NAMALWA (cell line): ENCODE measurements around the gene C5orf46.
A peak's percentile ranks its signal among the peaks of the same experiment; 100 is the strongest.

ENCODE experiments used
- DNase-seq: peaks from one replicate; pipeline ENCODE4 v3.0.0-alpha.2; 2015; ENCODE audit warnings: low spot score

The C5orf46 gene

DNA sequence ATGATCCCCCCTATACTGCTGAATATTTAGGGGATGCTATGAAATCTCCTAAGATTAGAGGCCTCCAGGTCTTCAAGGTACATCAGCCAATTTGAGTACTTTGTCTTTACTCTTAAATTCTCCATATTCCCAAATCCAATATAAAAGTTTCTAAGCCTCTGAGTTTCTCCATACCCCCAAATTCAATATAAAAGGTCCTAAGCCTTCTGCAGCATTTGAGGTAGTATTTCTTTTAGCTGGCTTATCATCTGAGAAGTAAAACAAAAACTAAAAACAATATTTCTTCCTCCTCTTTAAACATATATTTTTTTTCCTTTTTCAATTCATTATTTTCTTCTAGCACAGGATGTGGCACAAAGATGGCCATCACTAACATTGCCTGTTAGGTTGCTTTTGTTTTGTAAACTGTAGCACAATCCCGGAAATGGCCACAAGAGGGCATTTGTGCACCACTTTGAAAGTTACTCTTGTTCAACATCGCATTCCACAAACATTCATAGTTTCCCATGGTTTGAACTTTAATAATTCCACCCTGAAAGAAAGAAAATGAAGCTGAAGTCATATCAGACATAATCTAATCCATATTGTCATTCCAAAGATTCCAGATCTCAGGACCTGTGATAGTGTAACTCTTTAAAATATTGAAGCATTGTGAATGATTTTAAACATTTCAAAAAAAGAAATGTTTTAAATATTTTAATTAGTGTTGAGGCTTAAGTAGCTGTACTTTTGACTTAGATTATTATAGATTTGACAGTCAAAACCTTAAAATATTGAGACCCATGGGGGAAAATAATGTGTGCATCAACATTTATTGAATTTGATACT is 48.8 kb downstream of the C5orf46 start:
- DNase-seq = peak; percentile 61

DNA sequence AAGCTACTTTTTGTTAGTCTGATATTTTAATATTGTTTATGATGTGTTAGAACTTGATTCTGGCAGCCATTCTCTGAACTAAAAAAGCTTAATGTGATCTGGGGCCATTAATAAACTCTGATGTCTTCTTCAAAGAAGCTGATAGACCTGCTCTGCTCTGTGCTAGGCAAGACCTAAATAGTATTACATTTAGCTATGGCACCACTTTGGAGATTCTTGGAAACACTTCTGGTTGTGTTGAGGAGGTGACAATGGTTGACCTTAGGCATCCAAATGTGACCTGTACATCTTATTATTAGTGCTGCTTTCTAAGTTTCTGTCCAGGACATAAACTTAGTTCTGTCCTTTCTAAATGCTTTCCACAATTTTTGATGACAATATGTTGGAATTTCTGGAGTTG is 49.5 kb downstream of the C5orf46 start:
- no peak for DNase-seq

DNA sequence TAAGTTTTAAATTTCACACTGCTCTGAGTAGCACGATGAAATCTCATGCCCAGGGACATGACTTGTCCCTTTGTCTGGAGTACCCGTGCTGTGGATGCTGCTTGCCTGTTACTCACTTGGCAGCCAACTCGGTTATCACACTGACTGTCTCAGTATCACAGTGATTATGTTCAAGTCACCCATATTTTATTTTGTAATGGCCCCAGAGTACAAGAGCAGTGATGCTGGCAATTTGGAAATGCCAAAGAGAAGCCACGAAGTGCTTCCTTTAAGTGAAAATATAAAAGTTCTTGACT is 50.6 kb downstream of the C5orf46 start:
- DNase-seq = no peak

DNA sequence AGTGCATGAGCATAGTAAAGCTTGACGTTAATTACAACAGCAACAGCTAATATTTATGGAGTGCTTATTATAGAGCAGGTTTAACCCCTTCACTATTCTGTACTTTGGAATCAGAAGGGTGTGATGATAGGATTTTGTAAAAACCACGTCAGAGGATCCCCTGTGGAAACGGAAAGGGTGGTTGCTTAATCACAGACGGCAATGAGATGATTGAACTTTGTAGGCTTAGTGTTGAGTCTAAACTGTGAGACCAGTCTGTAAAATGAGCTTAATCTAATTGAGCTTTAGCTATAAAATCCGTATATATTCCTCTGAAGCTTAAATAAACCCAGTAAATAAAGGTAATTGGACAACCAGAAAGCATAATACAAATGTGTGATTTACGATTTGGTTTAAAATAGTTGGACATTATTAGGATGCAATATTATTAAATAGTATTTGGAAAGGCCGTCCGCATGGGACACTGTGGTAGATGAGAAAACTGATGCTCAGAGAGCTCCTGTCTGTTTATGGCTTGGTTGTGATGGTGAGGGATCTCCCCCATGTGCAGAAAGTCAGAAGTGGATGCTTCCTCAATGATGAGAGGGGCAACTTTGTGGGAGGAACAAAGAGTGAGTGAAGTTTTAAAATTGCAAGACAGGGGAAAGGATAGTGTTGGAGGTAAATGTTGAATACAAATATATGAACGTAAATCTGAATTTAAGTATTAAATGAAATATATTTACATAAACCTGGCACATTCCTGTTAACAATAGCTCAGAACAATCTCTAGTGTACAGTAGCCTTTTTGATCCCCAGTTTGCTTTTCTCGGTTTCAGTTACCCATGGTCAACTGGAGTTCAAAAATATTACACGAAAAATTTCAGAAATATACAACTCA is 51.2 kb downstream of the C5orf46 start:
- no peak for DNase-seq

DNA sequence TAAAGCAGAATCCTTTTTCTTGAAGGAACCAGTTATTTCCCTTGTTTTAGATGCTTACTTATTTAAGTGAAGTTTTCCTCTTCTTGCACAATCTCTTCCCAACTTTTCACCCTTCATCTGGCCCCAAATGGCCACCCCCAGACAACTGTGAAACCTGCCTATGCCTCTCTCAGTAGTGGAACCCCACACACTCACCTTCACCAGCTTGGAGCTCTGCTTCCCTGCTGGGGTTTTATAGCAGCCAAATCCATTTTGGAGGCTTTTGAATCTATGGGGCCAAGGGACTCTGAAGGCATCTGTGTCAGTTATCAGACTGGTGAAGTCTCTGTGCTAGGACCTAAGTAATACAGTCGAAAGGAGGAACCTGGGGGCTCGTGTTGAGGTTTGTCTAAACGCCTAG is 52.0 kb downstream of the C5orf46 start:
- DNase-seq = no peak

DNA sequence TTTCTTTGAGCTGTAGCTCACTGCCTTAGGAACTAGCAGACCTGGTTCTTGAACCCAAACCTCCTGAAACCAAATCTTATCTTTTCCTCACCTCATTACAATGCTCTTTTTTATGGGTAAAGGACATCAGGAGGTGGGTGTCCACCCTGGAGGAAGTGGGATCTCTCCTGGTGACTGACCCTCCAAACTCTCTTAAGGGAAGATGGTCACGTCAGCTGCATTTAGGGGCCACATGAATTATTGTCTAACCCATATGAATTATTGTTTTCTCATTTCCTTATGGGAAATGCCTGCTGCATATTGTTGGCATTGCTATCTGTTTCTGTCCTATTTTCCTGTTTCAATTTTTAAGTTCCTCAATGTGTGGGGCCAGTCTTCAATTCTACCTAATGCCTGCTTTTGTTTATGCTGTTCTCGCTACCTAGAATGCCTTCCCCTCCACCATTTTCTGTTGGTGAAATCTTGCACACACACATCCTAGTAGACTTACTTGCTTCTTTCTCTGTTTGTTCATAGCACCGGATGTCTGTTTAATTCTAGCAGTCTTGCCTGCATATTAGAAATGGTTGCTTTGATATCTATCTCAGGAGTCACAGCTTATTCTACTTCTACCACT is 52.9 kb downstream of the C5orf46 start:
- DNase-seq = no peak

DNA sequence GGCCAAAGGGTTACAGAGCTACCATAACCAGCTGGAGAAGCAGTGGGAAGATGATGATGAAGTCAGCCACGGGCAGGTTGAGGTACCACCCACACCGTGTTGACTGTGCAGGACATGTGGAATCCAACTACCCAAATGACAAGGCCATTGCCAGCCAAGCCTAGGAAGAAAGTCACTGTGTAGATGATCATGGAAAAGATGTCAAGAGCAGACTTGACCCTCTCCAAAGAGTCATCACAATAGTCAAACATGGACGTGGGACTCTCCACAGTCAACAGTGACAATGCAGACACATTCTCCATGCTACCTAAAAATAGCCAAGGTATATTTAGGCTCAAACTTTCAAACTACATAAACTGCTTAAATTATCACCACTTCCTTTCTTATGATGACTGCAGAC is 54.0 kb downstream of the C5orf46 start:
- DNase-seq = no peak

DNA sequence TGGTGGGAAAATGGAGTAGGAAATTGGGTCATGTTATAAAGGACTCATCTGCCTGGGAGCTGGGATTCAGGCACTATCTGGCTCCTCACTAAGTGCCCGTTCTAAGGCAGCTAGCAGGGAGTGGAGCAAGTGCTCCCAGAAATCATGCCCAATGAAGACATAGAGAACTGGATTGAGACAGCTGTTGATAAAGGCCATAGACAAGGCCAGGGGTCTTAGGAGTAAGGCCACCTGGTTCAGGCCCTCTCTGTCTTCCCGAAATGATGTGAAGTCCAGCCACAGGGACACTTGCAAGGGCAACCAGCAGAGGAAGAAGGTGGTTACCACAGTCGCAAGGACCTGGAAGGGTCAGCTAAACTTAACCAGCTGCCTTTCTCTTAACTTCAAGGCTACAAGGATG is 54.8 kb downstream of the C5orf46 start:
- no peak for DNase-seq

DNA sequence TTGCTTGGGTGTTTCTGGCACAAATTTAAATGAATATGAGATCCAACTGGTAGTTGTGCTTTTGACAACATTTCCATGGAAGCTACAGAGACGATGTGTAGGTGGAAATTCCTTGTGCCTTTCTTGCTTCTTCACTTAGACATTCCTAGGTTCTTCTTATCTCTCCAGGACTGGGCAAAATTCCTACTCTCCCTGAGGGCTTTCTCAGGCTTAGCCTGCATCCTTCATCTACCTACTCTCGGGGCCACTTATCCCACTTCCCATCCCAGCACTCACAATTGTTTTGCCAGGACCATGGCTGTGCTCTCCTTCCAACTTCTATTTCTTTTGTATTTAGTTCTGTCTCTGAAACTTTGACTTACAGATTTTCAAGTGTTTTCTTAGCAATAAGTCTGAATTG is 57.1 kb downstream of the C5orf46 start:
- no peak for DNase-seq

DNA sequence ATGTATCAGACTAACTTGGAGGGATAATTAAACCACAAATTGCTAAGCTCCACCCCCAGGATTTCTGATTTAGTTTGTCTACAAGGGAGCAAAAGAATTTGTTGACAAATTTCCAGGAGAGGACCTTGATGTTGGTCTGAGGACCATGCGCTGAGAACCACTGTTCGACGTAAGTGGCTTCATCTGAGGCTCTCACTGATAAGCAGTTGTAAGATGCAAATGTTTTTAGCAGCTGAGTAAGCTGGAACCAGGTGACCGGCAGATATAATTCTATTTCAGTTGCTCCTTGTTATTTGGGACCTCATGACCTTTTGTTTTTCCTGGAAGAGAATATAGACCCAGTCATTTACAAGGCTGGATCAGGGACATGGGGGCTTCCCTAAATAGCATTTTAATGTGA is 60.7 kb downstream of the C5orf46 start:
- no peak for DNase-seq

DNA sequence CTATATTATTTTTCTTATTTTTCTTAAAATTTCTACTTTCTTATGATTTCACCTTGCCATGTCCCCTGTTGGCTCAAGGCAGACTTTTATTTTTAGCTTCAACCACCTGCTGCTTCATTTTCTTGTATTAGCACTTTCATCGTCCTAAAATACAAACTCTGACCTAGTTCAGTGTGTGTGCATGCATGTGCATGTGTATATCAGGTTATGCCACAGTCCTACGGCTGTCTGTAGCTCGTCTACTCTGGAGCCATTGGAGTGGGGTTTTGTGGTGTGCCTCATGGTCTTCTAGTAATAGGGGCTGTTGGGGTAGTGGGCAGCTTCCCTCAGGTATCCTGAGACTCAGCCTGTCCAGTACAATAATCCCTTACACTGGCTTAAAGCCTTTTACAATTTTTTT is 61.5 kb downstream of the C5orf46 start:
- no peak for DNase-seq

DNA sequence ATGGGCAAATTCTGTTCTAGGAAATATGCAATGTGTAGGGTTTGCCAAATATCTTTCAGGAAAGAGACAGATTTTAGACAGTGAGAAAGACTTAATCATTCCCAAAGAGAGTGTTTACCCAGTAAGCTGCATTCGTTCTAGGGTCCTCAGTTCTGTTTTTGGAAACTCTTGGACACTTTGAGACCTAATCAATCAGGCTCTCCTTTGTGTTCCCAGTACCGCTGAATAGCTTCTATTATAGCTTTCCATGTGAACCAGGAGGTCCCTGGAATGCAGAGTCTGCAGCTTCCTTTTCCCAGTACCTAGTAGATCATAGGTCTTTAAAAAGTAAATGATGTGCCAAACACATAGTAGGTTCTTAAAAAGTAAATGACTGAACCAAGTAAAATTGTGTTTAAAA is 63.5 kb downstream of the C5orf46 start:
- no peak for DNase-seq
